BJ (cell line): Measurements from ENCODE around the gene MED14. TPM values are rescaled to one million over a fixed set of nuclear protein-coding genes. Genes with fewer than 3 reads are reported as not detected.

ENCODE experiments used
- CTCF ChIA-PET: fragments of 350-600 bp; formaldehyde crosslinking; extraction: SDS; loops from one replicate; lab custom pipeline; 2021; ENCODE audit warnings: antibody characterized with exemption, inconsistent platforms; lab: Yijun Ruan, JAX
- POLR2A ChIA-PET: fragments of 300-600 bp; sonication (Branson Sonifier 250); formaldehyde crosslinking; extraction: SDS; loops from one replicate; lab custom pipeline; 2021; ENCODE audit warnings: antibody characterized with exemption; lab: Charles Lee
- DNase-seq: peaks from one replicate; pipeline ENCODE4 v3.0.0-alpha.2; 2011; ENCODE audit warnings: low read depth
- H3K27me3 ChIP-seq: 2 replicates; pipeline ENCODE4 v1.6.0; 2011; ENCODE audit warnings: low read length; ENCODE audit not compliant: control insufficient read depth, insufficient read depth
- H3K36me3 ChIP-seq: 2 replicates; pipeline ENCODE4 v1.5.1; 2011; ENCODE audit warnings: low read length; ENCODE audit not compliant: control insufficient read depth, insufficient read depth
- H3K4me3 ChIP-seq: 2 replicates; pipeline ENCODE4 v1.5.1; 2011; ENCODE audit warnings: low read depth, mild to moderate bottlenecking, control low read depth, low read length
- polyA plus RNA-seq: library from polyadenylated mRNA; depleted of rRNA; stranded (reverse); fragments of >200 nt; gene quantifications from 2 replicates; pipeline ENCODE4 v1.2.3, GENCODE V29; 2011
- TF ChIP-seq, protein P1 (sequence below): IDR thresholded peaks from 2 replicates; pipeline ENCODE4 v1.5.1; 2011; ENCODE audit warnings: low read depth, mild to moderate bottlenecking, control low read depth, inconsistent platforms, low read length, moderate library complexity; ENCODE audit not compliant: insufficient read depth

MED14 gene
- polyA plus RNA-seq, 1 experiment: 25.9 TPM

DNA sequence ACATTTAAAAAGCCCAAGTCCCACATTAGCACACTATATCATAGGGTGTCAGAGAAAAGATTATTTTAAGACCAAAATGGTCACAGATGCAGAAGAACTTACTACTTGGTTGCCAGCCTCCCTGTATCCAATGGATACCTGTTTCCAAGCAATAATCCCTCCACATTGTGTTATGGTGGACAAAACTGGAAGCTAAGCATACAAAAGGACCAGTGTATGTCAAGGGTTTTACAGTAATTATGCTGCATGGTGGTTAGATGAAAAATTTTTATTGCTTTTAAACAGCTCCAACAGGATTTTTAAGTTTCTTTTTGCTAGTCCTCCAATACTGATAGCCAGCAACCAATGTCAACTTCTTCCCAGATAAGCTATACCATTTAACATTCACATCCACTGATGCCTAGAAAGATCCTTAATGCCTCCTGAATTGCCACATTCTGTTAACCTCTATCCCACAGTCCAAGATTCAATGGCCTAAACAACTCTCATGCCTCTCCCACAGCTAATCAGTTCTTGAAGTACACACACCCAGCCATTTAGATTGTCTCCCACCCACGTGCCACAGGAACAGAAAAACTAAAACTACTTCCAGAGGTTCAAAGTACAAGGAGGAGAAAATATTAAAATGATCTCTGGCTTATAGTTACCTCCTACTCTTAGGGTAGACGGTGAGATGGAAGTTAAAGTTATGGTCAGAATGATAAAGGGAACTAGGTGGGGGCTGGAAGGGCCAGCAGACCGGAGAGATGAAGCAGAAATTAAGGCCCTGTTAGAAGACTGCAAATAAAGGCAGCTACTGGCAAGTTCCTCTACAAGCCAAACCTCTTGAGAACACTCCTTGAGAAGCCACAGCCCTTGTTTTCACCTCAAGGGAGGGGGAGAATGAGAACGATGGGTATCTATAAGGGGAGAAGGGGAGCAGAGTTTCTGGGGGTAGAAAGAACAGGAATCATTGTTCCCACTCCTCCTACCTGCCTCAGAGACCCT is 5.5 kb downstream of the MED14 start:
- H3K27me3 ChIP-seq: no peaks in the 10 kb centered on the region
- no peak for DNase-seq
- TF ChIP-seq, protein P1, sequence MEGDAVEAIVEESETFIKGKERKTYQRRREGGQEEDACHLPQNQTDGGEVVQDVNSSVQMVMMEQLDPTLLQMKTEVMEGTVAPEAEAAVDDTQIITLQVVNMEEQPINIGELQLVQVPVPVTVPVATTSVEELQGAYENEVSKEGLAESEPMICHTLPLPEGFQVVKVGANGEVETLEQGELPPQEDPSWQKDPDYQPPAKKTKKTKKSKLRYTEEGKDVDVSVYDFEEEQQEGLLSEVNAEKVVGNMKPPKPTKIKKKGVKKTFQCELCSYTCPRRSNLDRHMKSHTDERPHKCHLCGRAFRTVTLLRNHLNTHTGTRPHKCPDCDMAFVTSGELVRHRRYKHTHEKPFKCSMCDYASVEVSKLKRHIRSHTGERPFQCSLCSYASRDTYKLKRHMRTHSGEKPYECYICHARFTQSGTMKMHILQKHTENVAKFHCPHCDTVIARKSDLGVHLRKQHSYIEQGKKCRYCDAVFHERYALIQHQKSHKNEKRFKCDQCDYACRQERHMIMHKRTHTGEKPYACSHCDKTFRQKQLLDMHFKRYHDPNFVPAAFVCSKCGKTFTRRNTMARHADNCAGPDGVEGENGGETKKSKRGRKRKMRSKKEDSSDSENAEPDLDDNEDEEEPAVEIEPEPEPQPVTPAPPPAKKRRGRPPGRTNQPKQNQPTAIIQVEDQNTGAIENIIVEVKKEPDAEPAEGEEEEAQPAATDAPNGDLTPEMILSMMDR: no peak
- H3K4me3 ChIP-seq: no peak overlapping the region
- ChIA-PET CTCF (no interaction called here), POLR2A (interaction anchor here (0.8 kb wide), 1 partner anchor 386 kb away, joined by 4 read pairs; no protein-coding TSS in a partner anchor)
- no peaks in the 10 kb centered on the region for H3K36me3 ChIP-seq

DNA sequence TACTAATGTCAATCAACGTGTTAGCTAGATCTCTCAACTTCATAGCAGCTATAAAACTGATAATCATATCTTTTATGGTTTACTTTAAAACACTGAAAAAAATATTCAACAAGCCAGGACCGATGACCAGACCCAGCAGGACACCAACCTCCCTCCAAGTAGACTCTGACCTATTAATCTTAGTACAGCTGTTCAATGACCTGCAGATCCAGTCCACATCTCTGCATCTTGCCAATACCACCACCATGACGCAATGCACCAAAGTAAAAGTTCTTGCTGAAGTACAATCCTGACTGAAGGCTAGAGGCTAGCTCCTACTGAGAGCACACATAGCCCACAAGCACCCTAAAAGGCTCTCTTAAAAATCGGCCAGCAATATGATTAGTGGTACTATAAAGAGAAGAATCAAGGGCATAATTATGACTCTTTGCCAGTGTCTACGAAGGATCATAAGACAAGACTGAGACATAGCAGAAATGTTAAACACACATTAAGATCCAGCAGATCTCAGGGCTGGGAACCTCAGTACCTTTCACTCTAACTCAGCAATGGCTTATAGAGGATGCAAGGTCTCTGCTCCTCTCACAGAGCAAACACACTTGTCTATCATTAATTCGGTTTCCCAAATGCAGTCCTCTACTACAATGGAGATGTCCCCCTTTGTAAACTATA is 7.6 kb downstream of the MED14 start:
- TF ChIP-seq, protein P1: no peak
- CTCF ChIA-PET: interaction anchor here (1.0 kb wide), 1 partner anchor 80 kb away, joined by 3 read pairs; no protein-coding TSS in a partner anchor
- DNase-seq: no peak
- no peak overlapping the region for H3K4me3 ChIP-seq
- POLR2A ChIA-PET: no interaction called here
- no peaks in the 10 kb centered on the region for H3K27me3 ChIP-seq
- no peaks in the 10 kb centered on the region for H3K36me3 ChIP-seq

DNA sequence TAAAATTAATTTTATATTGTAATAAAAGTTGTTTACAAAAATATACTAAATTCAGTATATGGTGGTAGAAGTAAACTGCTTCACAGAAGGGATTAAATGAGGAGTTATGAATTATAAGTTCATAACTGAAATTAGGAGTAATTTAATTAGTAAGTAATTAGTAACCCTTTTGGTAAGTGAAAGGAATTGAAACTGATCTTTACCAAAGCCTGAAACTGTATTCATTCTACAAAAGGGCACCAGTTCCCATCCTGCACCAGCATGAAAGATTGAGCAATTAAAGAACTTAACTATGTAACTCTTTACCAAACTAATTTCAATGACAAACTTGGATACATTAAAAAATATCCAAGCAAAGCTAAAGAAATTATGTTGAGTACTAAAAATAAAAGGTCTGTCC is 8.2 kb downstream of the MED14 start:
- H3K4me3 ChIP-seq: no peak overlapping the region
- no peaks in the 10 kb centered on the region for H3K36me3 ChIP-seq
- ChIA-PET POLR2A (no interaction called here), CTCF (no interaction called here)
- TF ChIP-seq, protein P1: no peak
- no peaks in the 10 kb centered on the region for H3K27me3 ChIP-seq
- DNase-seq: no peak

DNA sequence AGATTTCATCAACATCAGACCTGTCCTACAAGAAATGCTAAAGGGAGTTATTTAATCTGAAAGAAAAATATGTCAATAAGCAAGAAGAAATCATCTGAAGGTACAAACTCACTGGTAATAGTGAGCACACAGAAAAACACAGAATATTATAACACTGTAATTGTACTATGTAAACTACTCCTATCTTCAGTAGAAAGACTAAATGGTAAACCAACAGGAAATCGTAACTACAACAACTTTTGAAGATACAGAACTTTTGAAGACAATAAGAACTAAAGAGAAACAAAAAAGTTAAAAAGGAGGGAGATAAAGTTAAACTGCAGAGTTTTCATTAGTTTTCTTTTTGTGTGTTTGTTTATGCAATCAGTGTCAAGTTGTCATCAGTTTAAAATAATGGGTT is 12.4 kb downstream of the MED14 start:
- ChIA-PET POLR2A (no interaction called here), CTCF (no interaction called here)
- DNase-seq: no peak
- TF ChIP-seq, protein P1: no peak
- H3K4me3 ChIP-seq: no peak overlapping the region
- no peaks in the 10 kb centered on the region; the same call in 1 of the 2 replicates for H3K36me3 ChIP-seq
- no peaks in the 10 kb centered on the region for H3K27me3 ChIP-seq
